Stimulated activated CD4-positive, alpha-beta T cell treated with anti-CD3 and anti-CD28 coated beads, TNF-alpha, amount 100 ng/mL, for 48 hours (primary cell): ENCODE data around the gene VWA2.
"Not testable (repeated sequence)": the region's sequence is repeated elsewhere in the genome, so short reads cannot be mapped to it uniquely, and the experiment has no call there.

Experiments
- DNase-seq, 3 donors: peaks; one replicate each; pipeline ENCODE4 v3.0.0-alpha.2; 2020; ENCODE audit warnings: low read depth in 3 of 3

Gene VWA2

DNA sequence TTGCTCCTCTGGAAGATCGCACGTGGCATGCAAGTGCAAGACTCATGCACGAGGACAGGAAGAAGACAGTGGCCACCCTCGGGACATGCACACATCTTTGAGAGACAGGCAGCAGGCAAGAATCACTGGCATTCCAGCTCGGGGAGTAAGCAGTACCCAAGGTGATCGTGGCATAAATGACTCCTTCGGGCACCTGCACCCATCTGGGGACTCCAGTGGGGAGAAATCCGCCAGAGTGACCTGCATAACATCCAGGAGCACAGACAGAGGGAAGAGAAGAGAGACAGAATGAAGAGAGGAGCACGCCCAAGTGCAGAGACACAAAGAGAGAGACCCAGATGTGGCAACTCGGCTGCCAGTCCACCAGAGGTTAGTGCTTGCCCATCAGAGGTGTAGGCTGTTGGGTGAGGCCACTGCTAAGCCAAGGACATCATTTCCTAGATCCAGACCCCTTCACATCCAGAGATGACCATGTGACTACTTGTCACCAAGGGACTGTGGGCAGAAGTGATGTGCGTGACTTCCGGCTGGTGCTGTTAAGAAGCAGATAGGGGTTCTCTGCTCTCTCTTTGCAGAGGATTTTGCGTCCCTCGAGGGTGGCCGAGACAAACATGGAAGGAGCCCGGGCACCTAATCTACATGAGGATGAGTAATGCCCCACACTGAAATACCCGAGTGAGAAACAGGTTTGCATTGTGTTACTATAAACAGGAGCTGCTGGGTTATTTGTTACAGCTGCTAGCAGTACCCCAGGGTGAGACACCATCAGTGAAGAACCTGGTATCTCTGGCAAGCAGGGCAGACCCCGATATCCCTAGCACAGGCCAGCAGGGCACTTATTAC lies 80.6 kb downstream of the VWA2 start:
- no peak for DNase-seq

DNA sequence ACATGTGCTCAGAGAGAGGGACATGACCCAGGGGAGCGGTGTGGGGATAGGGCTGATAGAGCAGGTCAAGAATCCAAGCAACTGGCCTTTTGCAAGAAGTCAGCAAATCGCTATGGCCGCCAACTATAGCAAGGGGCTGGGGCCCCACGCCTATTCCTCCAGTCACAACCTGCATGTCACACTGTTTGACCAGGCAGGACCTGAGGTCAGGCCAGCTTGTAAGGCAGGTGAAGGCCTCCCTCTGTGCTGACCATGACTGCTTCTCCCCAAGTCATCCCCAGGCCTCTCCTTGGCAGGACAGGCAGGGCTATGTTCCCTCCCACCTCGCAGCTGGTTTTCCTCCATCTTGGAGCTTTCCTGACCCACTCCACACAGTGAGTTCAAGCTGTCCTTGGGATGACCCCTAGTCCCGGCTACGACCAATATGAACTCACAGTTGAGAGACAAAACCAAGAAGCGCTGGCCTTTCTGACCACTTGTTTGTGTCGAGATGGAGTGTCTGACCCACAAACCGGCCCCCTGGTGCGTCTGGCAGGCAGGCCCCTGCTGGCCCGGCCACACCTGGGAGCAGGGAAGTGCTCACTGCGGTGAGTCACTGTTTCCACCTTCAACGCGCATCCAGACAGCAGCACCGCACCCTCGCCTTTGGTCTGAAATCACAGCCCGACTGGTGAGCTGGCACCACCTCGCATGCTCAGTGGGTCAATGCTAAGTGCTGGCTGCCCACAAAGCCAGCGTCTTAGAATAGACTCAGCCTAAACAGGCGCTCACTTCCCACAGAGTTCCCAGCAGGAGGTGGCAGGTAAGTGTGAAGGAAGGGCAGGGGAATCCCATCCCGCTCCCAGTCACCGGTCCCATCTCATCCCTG lies 81.4 kb downstream of the VWA2 start:
- DNase-seq = no peak

DNA sequence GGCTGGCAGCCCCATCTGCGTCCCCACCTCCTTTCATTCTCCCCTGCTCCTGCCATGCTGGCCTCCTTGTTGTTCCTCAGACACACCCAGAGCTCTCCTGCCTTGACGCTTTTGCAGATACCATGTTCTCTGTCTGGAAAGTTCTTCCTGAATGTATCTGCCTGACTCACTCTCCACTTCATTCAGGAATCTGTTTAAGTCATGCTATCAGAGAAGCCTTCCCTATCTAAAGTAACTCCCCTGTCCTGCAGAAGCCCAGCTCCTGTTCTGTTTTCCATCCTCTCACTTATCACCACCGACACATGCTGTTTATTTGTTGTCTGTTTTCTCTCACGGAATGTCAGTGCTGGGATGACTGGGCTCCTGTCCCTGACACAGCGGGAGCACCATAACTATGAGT lies 83.3 kb downstream of the VWA2 start:
- no peak for DNase-seq

DNA sequence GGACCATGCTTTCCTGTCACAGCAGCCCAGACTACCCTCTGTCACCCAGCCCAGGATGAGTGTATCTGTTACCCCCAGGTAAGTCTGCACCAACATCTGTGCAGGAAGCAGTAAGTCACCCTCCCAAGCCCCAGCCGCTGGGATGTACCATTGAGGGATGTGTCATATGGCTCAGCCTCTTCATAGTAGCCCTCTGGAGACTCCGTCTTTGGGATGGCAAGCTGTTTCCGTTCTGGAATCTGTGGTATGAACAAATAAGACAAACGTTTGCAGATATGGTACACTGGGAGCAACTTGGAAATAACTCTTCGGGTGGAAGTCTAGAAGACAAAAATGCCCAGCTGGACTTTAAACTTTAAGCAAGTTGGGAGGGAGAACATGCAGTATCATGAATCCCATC lies 84.0 kb downstream of the VWA2 start:
- no peak for DNase-seq

DNA sequence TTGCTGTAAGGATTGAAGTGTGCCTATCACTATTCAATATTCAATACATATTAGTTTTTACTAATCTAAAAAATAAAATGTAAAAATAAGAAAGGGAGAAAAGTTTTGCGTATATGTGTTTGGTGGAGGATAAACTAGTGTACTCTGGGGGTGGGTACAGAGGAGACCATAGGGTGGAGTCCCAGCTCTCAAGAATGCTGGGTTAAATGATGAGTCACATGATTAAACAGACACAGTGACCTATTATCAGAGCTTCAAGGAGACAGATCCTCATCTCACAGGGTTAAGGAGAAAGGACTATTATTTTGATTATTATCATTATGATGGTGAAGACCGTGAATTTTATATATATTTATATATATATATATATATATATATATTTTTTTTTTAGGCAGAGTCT lies 87.7 kb downstream of the VWA2 start:
- DNase-seq = no peak

DNA sequence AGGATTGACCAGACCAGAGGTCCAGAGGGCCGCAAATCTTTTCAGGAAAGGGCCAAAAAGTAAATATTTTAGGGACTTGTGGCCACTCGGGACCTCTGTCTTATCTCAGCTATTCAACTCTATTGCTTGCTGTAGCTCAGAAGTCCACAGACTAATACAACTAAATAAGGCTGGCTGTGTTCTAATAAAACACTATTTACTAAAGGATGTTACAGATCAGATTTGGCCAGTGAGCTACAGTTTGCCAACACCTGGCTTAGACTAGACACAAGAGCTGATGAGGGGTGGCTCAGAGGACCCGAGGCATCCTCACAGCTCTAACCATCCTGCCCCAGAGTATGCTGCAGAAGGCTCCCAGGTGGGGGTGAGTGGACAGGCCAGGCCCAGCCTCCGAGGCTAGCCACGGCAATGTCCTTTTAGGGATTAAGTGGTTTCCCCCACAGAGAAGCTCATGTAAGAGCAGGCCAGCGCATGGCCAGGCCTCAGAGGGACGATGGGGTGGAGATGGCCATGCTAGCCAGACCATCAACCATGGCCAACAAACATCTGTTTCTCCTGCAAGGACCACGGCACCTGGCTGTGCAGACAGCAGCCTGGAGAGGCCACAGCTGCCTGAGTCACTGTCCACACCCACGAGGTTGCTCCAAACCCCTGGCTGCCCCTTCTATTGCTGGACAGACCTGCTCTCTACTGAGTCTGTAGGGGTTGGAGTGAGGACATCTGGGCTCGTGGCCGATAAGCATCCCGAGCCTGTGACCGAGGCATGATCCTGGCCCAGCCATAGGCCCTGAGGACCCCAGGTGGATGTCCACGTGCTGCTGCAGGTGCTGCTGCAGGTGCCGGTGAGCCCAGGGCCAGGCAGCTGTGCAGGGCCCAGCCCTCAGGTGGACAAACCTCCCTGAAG lies 88.7 kb downstream of the VWA2 start:
- no peak for DNase-seq

DNA sequence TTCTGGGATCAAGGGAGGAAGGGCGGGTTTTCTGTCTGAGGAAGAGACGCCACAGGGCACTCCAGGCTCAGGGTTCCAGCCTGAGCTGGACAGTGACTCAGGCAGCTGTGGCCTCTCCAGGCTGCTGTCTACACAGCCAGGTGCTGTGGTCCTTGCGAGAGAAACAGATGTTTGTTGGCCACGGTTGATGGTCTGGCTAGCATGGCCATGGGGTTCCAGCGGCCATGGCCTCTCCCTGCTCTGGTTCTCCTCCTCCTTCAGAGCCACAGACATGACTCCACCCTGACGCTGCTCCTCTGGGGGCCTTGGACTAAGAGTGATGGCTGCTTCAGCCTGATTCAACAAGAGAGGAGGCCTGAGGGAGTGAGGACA lies 89.4 kb downstream of the VWA2 start:
- no peak for DNase-seq

DNA sequence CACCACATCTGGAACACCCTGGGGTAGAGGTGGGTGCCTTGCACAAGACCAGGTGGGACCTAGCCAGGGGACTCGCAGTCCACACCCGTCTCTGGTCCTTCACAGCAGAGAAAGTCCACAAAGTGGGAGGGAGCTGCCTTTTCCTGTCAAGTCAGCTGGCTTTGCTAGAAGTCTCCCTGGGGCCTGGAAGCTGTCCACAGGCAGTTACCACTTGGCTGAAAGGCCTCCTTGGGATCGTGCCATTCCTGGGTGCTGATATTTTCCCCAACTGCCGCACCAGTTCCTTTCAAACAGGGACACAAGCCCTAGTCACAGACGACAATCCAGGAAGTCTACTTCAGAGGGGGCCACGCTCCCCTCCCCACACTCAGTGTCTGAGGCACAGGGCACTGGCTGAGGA lies 89.8 kb downstream of the VWA2 start:
- no peak for DNase-seq

DNA sequence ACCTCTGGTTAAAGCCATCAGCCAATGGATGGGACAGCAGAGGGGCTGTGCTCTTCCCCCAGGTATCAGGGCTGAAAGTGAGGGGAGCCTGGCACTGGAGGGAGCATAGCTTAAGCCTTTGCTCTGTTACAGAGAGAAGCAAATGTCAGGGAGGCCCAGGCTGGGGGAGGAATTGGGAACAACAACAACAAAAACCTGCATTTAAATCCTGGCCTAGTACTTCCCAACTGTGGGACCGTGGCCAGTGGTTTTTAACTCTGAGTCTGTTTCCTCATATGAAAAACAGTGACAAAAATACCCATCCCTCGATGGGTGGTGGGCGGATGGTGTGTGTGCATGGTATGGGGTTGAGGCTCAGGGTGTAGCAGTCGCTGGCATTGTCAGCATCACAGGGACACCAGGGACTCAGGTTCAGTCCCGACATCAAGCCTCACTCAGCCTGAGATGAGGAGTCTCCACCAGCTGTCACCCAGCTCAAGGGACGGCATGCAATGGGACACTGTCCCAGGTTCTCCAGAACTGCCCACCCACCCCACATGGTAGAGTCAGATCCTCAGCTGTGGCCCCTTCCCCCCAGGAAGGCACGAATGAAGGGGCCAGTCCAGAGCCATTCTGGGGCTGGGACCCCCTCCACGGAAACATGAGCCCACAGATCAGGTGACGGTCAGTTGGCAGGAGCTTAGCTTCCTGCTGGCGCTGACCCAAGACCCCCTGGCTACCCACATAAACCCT lies 90.7 kb downstream of the VWA2 start:
- no peak for DNase-seq

DNA sequence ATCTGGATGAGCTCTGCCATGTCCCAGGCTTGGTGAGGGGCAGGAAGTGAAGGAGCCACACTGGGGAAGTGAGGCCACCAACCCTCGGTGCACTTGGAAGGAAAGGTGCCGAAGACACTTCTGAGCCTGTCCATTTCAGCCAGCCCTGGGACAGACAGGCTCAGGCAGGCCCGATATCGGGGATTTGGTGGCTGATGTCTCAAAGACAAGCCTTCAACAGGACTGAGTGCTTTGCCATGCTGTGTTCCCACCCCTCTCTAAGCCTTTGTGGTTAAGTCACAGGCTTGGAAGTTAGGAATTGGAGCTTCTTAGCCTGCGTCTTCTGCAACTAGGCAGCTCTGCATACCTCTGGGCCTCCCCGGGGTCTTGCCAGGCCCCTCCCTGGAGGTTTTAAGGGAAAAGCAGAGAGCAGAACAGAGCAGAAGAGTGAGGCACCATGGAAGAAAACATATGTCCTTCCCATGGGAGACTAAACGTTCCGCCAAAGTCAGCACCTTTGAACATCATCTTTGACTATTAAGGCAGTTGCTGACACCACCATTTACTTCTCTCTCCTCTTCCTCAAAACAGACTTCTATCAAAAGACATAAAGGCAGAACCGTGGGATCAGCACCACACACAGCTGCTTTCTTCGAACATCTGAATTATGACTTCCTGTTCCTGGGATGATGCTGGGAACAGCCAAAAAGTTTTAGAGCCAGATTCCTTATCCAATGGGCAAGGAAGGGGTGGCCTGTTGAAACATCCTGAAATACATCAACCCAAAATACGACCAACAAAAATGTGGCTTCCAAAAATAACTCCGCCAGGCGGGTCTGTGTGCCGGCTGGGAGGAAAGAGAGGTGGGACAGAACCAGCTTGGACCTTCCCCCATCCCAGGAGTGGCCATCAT lies 93.5 kb downstream of the VWA2 start:
- no peak for DNase-seq

DNA sequence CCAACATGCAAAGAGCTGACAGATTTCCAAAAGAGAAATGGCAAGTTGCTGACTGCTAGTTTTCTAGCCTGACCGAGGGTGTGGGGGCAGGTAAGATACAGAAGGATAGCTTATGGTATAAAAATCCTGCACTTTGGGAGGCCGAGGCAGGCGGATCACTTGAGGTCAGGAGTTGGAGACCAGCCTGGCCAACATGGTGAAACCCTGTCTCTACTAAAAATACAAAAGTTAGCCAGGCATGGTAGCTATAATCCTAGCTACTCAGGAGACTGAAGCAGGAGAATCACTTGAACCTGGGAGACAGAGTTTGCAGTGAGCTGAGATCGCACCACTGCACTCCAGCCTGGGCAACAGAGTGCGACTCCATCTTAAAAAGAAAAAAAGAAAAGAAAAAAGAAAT lies 94.4 kb downstream of the VWA2 start:
- not testable (repeated sequence) for DNase-seq

DNA sequence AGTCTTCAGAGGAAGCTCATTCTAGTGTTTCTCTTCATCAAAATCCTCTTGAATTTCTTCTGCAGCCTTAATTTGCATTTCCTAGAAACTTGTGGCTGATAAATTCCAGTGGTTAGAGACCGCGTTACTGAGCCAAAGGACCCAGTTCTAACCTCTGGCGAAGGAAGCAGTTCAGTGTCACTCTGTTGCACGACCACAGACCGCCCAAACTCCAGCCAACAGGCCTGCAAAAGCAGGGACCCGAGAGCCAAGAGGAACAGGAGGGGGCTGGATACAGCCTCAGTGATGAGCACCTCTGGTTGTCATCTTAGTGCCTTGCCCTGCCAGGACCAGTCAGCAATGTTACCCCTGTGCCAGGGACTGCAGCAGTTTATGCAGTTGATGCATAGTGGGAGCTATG lies 95.2 kb downstream of the VWA2 start:
- no peak for DNase-seq

DNA sequence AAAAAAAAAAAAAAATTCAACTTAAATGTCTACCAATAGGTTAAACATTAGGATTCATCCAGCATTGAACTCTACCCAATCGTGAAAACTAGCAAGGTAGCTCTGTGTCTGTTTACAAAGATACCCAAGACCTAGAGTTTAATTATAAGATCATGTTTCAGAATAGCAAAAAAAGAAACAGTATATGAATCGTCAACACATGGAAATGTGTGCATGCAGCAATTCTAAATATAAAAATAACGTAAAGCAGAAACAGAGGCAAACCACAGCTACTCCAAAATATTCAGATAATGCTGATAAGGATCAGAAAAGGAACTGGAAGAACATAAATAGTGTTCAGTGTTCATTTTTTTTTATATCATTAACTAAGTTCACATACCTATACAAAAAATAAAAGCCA lies 96.6 kb downstream of the VWA2 start:
- DNase-seq = no peak

DNA sequence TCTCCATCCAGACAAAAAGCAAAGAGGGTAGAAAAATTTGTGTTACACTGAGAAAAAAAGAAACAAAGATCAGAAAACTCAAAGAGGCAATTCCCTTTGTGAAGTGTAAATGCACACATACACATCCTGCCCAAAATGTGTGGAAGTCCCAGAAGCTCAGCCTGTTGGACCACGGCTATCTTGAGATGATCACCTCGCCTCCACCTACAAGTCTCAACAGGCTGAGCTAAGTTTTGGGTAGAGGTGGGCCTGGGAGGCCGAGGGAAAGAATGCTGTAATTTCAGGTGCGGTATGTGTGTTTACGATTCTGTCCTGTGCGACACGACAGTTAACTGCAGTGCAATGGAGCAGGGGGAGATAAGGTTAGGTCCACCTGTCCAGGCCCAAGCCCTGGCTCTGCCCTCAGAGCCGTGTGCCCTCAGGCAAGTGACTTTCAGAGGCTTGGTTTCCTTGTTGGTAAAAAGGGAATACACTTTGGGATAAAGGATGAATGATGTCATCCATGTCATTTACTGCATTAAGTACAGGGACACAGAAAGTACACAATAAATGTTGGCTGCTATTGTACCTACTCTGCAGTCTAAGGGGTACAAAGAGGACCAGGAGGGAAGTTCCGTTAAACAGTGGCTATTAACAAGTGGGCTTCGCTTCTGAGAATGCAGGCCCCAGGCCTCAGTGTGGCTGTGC lies 97.9 kb downstream of the VWA2 start:
- DNase-seq = no peak

DNA sequence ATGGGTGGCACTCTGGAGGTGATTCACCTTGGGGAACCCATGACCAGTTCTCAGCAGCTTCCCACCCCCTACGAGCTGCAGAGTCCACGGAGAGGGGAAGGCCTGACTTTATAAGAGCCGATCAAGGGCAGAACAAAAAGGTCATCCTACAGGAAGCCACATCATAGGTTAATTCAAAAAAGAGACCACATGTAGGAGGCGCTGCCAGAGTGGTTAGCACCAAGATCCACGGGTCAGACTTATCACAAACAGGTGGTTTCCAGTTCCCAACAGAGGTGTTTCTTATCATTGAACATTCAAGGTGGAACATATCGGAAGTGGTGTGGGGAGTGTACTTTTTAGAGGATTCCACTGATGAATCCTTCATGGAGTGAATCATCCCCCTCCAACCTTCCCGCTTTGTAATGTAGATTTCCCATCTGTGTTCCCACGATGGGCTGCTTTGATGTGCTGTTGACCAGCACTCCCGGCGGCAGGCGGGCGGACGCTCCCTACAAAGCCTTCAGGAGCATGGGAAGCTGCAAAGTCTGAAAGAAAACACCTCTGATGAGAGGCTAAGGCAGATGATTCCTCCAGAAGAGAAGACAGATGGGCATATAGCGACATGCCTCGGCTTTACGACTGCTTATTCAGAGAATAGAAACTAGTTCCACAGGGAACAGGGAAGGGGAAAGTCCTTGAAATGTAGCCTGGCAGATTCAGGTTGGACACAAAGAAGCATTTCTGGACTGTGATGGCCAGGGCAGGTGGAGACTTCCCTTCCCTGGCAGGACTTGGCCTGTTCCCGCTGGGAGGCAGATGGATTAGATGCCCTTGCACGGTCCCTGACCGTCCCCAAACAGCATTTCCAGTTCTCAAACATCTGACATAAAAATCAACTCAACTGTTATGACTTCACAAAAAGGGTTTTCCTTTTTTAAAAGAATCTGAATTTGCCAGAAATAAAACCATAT lies 98.7 kb downstream of the VWA2 start:
- peak in 1 of 3 donors; percentile 2 for DNase-seq

DNA sequence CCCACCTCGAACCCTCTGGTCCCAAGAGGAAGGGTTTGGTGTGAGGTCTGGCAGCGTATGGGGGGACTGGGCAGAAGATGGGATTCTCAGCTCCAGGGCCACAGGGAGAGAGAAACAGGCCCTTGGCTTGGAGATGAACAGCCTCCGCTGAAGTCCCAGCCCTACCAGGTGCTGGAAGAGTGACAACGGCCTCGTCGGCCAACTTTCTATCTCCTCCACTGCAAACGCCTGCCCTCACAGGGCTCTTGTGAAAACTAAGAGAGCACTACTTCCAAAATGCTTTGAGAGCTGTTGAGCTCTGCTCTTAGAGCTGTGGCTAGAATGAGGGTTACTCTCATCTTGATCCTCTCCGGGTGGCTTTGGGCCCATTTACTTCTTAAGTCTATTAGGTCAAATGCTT lies 101.8 kb downstream of the VWA2 start:
- no peak for DNase-seq
